GM19023 (cell line): ENCODE results near the gene AIFM2.
"Not testable (repeated sequence)": the region's sequence is repeated elsewhere in the genome, so short reads cannot be mapped to it uniquely, and the experiment has no call there.

Experiments
- ATAC-seq: cut with Tn5 transposase; IDR thresholded peaks from one replicate; pipeline ENCODE4 v1.9.1; 2021; ENCODE audit warnings: mild to moderate bottlenecking, moderate library complexity; ENCODE audit not compliant: unreplicated experiment

AIFM2 gene

GRCh38 chr10:70123817-70124216, 8.8 kb downstream of the AIFM2 start:
- no peak for ATAC-seq

- ATAC-seq, result not testable (repeated sequence)
These were observed 9.5 kb downstream of the AIFM2 start for GRCh38 chr10:70123166-70123565.

GRCh38 chr10:70122742-70123141, 9.9 kb downstream of the AIFM2 start:
- ATAC-seq, result no peak

GRCh38 chr10:70121281-70121949, 11.2 kb downstream of the AIFM2 start:
- no peak for ATAC-seq

- ATAC-seq, result no peak
These were observed 12.2 kb downstream of the AIFM2 start for GRCh38 chr10:70120417-70120816.

GRCh38 chr10:70119623-70120022, 13.0 kb downstream of the AIFM2 start:
- ATAC-seq, result no peak

- ATAC-seq, result no peak
These were observed 13.4 kb downstream of the AIFM2 start for GRCh38 chr10:70119197-70119596.

DNA sequence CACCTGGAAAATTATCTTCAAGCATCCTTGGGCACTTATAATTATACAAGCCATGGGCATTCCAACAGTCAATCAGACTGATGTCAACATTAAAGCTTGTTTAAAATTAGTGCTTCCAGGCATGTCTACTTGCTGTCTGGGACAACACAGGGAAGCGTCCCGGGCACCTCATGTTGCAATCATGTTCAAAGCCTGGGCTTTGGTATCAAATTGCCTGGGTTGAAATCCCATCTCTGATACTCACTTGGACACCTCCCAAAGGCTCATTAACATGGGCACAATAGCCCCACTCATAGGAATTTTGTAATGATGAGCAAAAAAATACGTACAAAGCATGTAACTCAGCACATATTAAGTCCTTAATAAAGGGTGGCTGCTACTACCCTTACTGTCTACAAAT, 14.4 kb downstream of the AIFM2 start:
- ATAC-seq, result no peak

GRCh38 chr10:70117646-70118045, 15.0 kb downstream of the AIFM2 start:
- no peak for ATAC-seq

- no peak for ATAC-seq
These were observed 16.5 kb downstream of the AIFM2 start for GRCh38 chr10:70115948-70116682.

- no peak for ATAC-seq
These were observed 17.7 kb downstream of the AIFM2 start for GRCh38 chr10:70114902-70115301.

GRCh38 chr10:70112071-70112470, 20.6 kb downstream of the AIFM2 start:
- no peak for ATAC-seq

DNA sequence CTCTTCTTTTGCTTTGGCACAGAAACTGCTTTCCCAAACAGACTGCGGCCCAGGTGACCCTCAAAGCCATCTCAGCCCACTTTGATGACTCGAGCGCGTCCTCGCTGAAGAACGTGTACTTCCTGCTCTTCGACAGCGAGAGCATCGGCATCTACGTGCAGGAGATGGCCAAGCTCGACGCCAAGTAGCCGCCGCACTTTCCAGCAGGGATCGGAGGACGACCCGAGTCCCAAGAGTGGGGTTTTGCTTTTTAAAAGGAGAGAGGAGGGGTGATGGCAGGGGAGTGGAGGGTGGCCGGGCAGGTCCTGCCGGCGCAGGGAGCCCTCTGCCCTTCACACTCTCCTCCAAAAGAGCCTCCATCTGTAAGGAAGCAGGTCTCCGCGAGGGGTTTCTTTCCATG, 21.1 kb downstream of the AIFM2 start:
- ATAC-seq, result no peak

GRCh38 chr10:70109064-70109729, 23.4 kb downstream of the AIFM2 start:
- ATAC-seq, result no peak

- ATAC-seq, result peak; percentile 81
These were observed 25.4 kb downstream of the AIFM2 start for GRCh38 chr10:70106958-70107791.

DNA sequence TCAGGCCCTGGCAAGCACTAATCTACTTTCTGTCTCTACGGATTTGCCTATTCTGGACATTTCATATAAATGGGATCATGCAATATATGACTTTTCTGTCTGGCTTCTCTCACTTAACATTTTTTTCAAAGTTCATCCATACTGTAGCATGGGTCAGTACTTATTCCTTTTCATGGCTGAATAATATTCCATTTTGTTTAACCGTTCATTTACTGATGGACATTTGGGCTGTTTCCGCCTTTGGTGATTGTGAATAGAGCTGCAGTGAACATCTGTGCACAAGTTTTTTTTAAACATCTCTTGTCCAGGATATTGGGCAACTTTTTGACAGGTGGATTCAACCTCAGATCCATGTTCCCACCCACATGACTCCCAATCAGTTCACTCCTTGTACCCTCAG, 31.0 kb downstream of the AIFM2 start:
- ATAC-seq, result no peak

GRCh38 chr10:70101068-70101562, 31.5 kb downstream of the AIFM2 start:
- not testable (repeated sequence) for ATAC-seq

GRCh38 chr10:70098271-70098670, 34.4 kb downstream of the AIFM2 start:
- ATAC-seq, result no peak

DNA sequence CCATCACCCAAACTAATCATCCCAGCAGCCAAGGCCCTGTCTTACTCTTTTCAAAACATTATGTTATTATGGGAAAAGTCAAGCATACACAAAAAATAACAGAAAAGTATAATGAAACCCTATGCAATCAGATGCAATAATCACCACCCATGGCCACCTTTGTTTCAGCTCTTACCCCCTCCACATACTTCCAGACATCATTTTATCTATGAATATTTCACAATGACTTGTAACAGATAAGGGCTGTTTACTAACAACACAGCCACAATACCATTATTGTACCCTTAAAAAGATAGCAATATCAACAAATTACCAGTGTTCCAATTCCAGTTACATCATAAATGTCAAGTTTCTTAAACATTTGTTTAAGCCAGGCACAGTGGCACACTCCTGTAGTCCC, 35.2 kb downstream of the AIFM2 start:
- ATAC-seq, result no peak

GRCh38 chr10:70096705-70097420, 35.8 kb downstream of the AIFM2 start:
- ATAC-seq, result no peak
